Kidney epithelial cell (primary cell): ENCODE measurements around the gene GPC6. TPM values are rescaled to one million over a fixed set of nuclear protein-coding genes. Genes with fewer than 3 reads are reported as not detected.

ENCODE experiments used
- DNase-seq: peaks from one replicate; pipeline ENCODE4 v3.0.0-alpha.2; 2010; ENCODE audit warnings: low read depth
- H3K27me3 ChIP-seq: 2 replicates; pipeline ENCODE4 v1.6.0; 2011; ENCODE audit warnings: low read length; ENCODE audit not compliant: control insufficient read depth, insufficient read depth
- H3K36me3 ChIP-seq: 2 replicates; pipeline ENCODE4 v1.5.1; 2011; ENCODE audit warnings: low read length; ENCODE audit not compliant: control insufficient read depth, insufficient read depth
- H3K4me3 ChIP-seq: 2 replicates; pipeline ENCODE4 v1.5.1; 2011; ENCODE audit warnings: low read depth, mild to moderate bottlenecking, control low read depth, low read length
- total RNA-seq: library from RNA; depleted of rRNA; stranded (reverse); fragments of >200 nt; gene quantifications from 2 replicates; pipeline ENCODE4 v1.2.3, GENCODE V29; 2015
- TF ChIP-seq, protein P1 (sequence below): IDR thresholded peaks from 2 replicates; pipeline ENCODE4 v1.5.1; 2011; ENCODE audit warnings: mild to moderate bottlenecking, moderate library complexity, low read length, control low read depth, inconsistent platforms; ENCODE audit not compliant: insufficient read depth, poor library complexity, severe bottlenecking

The GPC6 gene
- total RNA-seq, 1 donor from 2014 or later, result 62.7 TPM

DNA sequence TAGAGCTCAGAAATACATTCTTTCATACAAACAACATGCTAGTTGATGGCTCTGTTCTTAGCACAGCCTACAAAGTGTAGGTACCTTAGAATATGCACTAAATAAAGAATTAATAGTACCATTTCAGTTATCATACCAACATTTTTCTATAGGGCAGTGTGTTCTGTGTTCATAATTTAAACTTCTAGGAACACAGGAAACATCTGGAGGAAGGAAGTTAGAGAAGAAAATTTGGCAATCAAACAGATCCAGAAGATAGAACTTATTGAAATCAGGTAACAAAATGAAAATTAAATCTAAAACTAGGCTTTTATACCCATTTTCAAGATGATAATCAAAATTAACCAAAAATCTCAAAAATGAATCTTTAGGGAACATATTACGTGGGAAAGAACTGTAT lies 725.3 kb downstream of the GPC6 start:
- TF ChIP-seq, protein P1, sequence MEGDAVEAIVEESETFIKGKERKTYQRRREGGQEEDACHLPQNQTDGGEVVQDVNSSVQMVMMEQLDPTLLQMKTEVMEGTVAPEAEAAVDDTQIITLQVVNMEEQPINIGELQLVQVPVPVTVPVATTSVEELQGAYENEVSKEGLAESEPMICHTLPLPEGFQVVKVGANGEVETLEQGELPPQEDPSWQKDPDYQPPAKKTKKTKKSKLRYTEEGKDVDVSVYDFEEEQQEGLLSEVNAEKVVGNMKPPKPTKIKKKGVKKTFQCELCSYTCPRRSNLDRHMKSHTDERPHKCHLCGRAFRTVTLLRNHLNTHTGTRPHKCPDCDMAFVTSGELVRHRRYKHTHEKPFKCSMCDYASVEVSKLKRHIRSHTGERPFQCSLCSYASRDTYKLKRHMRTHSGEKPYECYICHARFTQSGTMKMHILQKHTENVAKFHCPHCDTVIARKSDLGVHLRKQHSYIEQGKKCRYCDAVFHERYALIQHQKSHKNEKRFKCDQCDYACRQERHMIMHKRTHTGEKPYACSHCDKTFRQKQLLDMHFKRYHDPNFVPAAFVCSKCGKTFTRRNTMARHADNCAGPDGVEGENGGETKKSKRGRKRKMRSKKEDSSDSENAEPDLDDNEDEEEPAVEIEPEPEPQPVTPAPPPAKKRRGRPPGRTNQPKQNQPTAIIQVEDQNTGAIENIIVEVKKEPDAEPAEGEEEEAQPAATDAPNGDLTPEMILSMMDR, result no peak
- DNase-seq, result no peak
- no peaks in the 10 kb centered on the region for H3K27me3 ChIP-seq
- H3K4me3 ChIP-seq, result no peak overlapping the region
- no peaks in the 10 kb centered on the region for H3K36me3 ChIP-seq

DNA sequence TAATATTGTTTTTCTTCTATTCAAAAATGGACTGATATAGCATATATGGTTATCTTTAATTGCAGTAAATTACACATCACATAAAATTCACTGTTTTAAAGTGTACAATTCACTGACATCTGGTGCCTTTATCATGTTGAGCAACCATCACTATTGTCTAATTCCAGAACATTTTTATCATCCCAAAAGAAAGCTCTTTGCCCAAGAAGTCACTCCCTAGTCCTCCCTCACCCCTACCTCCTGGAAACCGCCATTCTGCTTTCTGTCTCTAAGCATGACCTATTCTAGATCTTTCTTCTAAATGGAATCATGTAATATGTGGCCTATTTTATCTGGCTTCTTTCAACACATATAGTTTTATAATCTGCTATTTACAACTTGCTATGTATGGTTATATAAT lies 727.2 kb downstream of the GPC6 start:
- H3K27me3 ChIP-seq, result no peaks in the 10 kb centered on the region
- H3K36me3 ChIP-seq, result no peaks in the 10 kb centered on the region
- DNase-seq, result no peak
- H3K4me3 ChIP-seq, result no peak overlapping the region
- TF ChIP-seq, protein P1, result no peak

DNA sequence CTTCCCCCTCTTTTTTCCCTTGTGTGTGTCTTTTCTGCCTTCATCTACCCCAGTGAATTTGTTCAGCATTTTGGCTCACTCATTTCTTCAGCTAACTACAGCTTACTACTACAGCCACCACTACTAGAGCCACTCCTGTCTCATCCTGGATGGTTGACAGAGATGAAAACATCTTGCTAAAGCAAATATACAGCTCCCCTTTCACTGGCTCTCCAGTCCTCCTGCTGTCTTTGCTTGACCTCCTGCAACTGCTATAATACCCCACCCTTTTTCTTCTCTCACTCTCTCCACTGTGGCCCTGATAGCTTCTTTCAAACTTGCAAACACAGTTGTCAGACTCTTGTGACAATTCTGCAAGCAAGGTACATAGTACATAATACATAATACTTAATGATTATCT lies 729.3 kb downstream of the GPC6 start:
- TF ChIP-seq, protein P1, result no peak
- H3K4me3 ChIP-seq, result no peak overlapping the region
- DNase-seq, result no peak
- no peaks in the 10 kb centered on the region for H3K27me3 ChIP-seq
- H3K36me3 ChIP-seq, result no peaks in the 10 kb centered on the region

DNA sequence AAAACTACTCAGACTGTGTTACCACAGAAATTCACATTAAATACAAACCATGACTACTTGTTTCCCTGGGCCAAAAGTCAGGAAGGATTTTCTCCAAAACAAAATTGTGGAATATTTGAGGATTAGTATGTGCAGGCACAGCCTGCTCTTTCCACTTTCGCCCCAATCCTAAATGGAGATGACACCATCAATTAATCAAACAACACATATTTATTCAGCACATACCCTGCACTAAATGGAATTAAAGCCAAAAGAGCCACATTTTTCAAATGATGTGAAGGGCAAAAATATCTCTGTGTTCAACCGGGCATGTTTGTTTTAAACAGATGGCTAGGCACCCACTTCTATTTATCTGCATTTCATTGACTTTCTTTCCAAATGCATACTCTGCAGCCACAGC lies 729.8 kb downstream of the GPC6 start:
- H3K36me3 ChIP-seq, result no peaks in the 10 kb centered on the region
- DNase-seq, result no peak
- H3K4me3 ChIP-seq, result no peak overlapping the region
- TF ChIP-seq, protein P1, result no peak
- no peaks in the 10 kb centered on the region for H3K27me3 ChIP-seq

DNA sequence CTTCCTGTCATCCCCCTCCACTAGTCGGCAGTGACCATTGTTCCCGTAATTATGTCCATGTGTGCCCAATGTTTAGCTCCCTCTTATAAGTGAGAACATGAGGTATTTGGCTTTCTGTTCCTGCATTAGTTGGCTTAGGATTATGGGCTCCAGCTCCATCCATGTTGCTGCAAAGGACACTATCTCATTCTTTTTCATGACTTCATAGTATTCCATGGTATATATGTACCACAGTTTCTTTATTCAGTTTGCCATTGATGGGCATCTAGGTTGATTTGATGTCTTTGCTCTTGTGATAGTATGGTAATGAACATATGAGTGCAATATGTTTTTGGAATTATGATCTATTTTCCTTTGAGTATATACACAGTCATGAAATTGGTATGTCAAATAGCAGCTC lies 730.8 kb downstream of the GPC6 start:
- no peak for DNase-seq
- no peaks in the 10 kb centered on the region for H3K36me3 ChIP-seq
- no peaks in the 10 kb centered on the region for H3K27me3 ChIP-seq
- no peak overlapping the region for H3K4me3 ChIP-seq
- TF ChIP-seq, protein P1, result no peak

DNA sequence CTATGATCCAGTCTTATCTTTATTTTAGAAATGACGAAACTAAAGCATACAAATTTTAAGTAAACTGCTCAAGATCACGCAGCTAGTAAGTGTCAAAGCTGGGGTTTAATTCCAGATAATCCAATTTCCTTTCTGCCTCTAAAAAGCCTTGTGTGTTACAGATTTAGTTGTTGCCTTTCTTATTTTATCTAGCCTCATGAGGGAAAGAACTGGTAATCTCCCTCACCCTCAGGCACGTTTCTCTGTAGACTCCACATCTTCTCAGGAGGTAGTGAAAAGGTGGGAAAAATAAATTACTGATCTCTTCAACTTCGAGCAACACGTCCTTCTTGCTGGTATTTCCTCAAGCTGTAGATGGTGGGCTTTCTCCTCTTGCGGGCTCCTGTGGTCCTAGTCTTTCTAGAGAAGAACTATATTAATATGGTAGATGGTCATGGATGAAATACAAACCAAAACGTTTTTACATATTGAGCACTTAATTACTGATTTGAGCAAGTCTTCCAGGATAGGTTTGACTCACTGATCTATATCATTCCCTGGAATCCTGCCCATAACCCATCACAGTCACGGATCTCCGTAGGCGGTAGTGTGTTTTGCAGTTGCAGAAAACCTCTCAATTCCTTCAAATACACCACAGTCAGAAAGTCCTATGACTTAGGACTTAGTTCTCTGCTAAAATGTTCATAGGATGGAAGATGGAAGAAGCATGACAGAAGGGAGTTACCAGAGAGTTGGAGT lies 733.4 kb downstream of the GPC6 start:
- Histone ChIP-seq H3K36me3 (no peaks in the 10 kb centered on the region), H3K4me3 (no peak overlapping the region), H3K27me3 (no peaks in the 10 kb centered on the region)
- no peak for DNase-seq
- TF ChIP-seq, protein P1, result no peak
